DND-41 (cell line): ENCODE data around the gene PRSS38.

Experiments
- ATAC-seq: fragments of 200-7000 bp; cut with Tn5 transposase; 3 replicates; pipeline ENCODE4 v1.9.1; 2021; ENCODE audit warnings: low read depth; ENCODE audit not compliant: insufficient read depth
- DNase-seq: peaks from one replicate; pipeline ENCODE4 v3.0.0-alpha.2; 2020
- H2AFZ ChIP-seq: 2 replicates; pipeline ENCODE4 v1.6.0; 2012; ENCODE audit warnings: low read depth, low read length
- H3K27ac ChIP-seq: 2 replicates; pipeline ENCODE4 v1.5.1; 2012; ENCODE audit warnings: low read length, inconsistent platforms
- H3K27me3 ChIP-seq: fragments of 200-600 bp; sonication (generic); 2 replicates; pipeline ENCODE4 v1.6.0; 2012; ENCODE audit warnings: low read length, mild to moderate bottlenecking, inconsistent platforms; ENCODE audit not compliant: insufficient read depth, poor library complexity
- H3K36me3 ChIP-seq: 2 replicates; pipeline ENCODE4 v1.5.1; 2012; ENCODE audit warnings: low read length, inconsistent platforms; ENCODE audit not compliant: insufficient read depth
- H3K4me1 ChIP-seq: 2 replicates; pipeline ENCODE4 v1.5.1; 2012; ENCODE audit warnings: mild to moderate bottlenecking, low read length; ENCODE audit not compliant: insufficient read depth
- H3K4me2 ChIP-seq: 2 replicates; pipeline ENCODE4 v1.6.0; 2012; ENCODE audit warnings: mild to moderate bottlenecking, moderate library complexity, low read length, inconsistent platforms; ENCODE audit not compliant: insufficient read depth
- H3K4me3 ChIP-seq, 2 experiments: fragments of 200-600 bp in 1 of 2; shearing (Covaris generic) in 1 of 2; 2 replicates each; pipeline ENCODE4 v1.5.1; 2012 to 2016; ENCODE audit warnings: inconsistent platforms in 2 of 2, low read length in 2 of 2, mild to moderate bottlenecking in 2 of 2, low read depth in 1 of 2, moderate library complexity in 1 of 2
- H3K79me2 ChIP-seq: 2 replicates; pipeline ENCODE4 v1.6.0; 2012; ENCODE audit warnings: low read length, inconsistent platforms; ENCODE audit not compliant: insufficient read depth
- H3K9ac ChIP-seq: 2 replicates; pipeline ENCODE4 v1.6.0; 2012; ENCODE audit warnings: low read depth, mild to moderate bottlenecking, inconsistent platforms, low read length, moderate library complexity
- H3K9me3 ChIP-seq: 2 replicates; pipeline ENCODE4 v1.5.1; 2012; ENCODE audit warnings: low read length, moderate library complexity, mild to moderate bottlenecking, inconsistent platforms; ENCODE audit not compliant: insufficient read depth, severe bottlenecking
- H4K20me1 ChIP-seq: 2 replicates; pipeline ENCODE4 v1.6.0; 2012; ENCODE audit warnings: low read length; ENCODE audit not compliant: insufficient read depth
- EZH2 ChIP-seq: IDR thresholded peaks from 3 replicates; pipeline ENCODE4 v1.6.1; 2012; ENCODE audit warnings: borderline replicate concordance, low read depth, mild to moderate bottlenecking, moderate library complexity, low read length, inconsistent platforms; ENCODE audit not compliant: severe bottlenecking
- TF ChIP-seq, protein P1 (sequence below): IDR thresholded peaks from 2 replicates; pipeline ENCODE4 v1.5.1; 2012; ENCODE audit warnings: borderline replicate concordance, low read length, moderate library complexity, mild to moderate bottlenecking; ENCODE audit not compliant: poor library complexity, severe bottlenecking; ENCODE audit errors: extremely low read depth

Gene PRSS38

DNA sequence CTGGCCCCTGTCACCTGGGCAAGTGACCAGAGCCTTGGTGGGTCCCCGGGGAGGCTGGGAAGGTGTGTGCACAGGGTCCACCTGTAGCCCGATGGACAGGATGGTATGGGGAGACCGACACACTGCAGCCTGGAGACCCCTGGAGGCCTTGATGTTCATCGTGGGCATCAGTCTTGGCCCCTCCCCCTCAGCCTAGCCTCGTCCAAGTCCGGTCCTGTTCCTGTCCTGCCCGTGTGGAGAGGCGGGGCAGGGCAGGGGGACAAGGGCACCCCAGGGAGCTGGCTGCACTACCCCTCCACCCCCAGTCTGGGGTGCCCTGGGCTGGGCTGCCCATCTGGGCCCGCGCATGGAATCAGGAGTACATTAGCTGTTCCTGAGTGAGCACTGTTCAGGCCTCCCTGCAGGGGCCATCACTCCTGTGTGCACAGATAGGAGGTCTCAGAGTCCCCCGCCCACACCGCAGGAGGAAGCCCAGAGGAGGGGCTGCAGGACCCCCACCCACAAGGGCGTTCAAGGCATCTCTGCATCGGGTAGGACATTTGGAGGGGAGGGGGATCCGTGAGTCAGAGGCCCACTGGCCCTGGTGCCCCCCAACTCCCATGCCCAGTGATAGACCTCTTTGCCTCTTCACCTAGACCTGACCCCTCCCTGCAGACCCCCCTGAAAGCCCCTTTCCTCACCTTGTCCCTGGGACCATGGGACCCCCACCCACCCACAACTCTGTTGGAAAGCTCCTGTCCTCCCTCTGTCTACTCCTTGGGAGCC lies 69.1 kb downstream of the PRSS38 start:
- no peak overlapping the region for H3K27ac ChIP-seq
- H3K36me3 ChIP-seq = no peaks in the 10 kb centered on the region
- no peak for ATAC-seq
- no peak overlapping the region for H3K4me2 ChIP-seq
- no peaks in the 10 kb centered on the region for H3K9me3 ChIP-seq
- H3K79me2 ChIP-seq = no peaks in the 10 kb centered on the region
- TF ChIP-seq, protein P1, sequence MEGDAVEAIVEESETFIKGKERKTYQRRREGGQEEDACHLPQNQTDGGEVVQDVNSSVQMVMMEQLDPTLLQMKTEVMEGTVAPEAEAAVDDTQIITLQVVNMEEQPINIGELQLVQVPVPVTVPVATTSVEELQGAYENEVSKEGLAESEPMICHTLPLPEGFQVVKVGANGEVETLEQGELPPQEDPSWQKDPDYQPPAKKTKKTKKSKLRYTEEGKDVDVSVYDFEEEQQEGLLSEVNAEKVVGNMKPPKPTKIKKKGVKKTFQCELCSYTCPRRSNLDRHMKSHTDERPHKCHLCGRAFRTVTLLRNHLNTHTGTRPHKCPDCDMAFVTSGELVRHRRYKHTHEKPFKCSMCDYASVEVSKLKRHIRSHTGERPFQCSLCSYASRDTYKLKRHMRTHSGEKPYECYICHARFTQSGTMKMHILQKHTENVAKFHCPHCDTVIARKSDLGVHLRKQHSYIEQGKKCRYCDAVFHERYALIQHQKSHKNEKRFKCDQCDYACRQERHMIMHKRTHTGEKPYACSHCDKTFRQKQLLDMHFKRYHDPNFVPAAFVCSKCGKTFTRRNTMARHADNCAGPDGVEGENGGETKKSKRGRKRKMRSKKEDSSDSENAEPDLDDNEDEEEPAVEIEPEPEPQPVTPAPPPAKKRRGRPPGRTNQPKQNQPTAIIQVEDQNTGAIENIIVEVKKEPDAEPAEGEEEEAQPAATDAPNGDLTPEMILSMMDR = no peak
- no peak for TF ChIP-seq EZH2
- no peak for DNase-seq
- no peak overlapping the region for H3K9ac ChIP-seq
- H3K27me3 ChIP-seq = no peaks in the 10 kb centered on the region
- peaks cover 4% of the 10 kb centered on the region; the same call in 1 of the 2 replicates for H4K20me1 ChIP-seq
- no peak overlapping the region for H2AFZ ChIP-seq
- no peak overlapping the region for H3K4me3 ChIP-seq
- no peaks in the 10 kb centered on the region for H3K4me1 ChIP-seq

DNA sequence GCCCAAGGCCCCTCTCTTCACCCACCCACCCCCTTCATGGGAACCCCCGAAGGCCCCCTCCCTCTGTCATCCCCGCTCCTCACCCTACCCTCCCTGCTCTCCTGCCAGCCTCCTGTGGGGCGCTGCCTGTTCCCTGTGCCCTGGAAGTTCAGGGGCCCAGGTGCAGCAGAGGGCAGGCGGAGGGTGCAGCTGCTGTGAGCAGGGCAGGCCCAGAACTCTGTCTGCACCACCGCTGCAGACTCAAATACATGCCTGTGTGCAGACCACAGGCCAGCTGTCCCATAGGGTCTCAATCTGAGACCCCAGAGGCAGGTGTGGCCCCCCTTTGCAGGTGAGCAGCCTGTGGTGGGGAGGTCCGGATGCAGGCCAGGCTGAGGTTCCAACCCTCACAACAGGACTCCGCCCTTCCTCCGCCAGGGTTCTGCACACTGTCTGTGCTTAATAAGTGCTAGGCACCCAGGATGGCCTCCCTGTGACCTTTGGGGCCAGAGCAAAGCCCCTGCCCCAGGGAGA lies 69.7 kb downstream of the PRSS38 start:
- H3K4me1 ChIP-seq = no peaks in the 10 kb centered on the region
- TF ChIP-seq EZH2 = no peak
- TF ChIP-seq, protein P1 = no peak
- H3K79me2 ChIP-seq = no peaks in the 10 kb centered on the region
- H3K9ac ChIP-seq = no peak overlapping the region
- H2AFZ ChIP-seq = no peak overlapping the region
- no peaks in the 10 kb centered on the region for H3K9me3 ChIP-seq
- peaks cover 4% of the 10 kb centered on the region; the same call in 1 of the 2 replicates for H4K20me1 ChIP-seq
- no peak overlapping the region for H3K27ac ChIP-seq
- ATAC-seq (no peak), DNase-seq (peak; percentile 5)
- no peaks in the 10 kb centered on the region for H3K27me3 ChIP-seq
- H3K4me2 ChIP-seq = no peak overlapping the region
- H3K4me3 ChIP-seq = no peak overlapping the region
- H3K36me3 ChIP-seq = no peaks in the 10 kb centered on the region

DNA sequence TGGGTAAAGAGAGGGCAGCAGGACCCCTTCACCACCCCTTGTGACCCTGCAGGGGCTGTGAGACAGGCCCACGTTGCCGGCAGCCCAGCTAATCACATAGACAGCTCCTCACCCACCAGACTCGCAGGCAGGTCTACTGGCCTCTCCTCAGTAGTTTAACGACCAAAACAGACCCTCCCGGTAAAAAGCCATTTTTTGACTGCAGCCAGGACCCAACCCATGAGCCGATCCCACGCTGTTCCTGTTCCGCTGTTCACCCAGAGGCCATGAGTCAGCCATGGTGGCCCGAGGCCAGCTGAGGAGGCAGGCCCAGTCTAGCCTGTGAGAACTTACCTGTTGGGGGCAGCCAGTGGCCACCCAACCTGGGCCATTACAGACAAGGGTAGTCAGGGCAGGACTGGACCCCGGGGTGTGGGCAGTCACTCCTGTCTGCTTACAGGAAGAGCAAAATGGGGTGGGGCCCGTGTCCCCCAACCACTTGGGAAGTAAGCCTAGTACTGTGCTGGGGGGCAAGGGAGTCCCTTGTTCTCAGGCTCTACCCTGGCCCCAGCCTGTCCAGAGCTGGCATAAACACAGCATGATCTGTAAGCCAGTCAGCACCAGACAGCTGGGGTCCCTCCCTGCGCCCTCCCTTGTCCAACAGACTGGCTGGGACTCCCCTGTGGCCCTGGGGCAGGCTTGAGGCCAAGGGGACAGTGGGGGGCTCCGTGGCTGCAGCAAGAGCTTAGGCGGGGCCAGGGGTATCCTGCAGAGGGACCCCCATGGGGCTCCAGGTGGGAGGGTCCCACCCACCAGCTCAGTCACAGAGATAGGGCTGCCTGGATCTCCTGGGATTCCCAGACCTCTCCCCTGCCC lies 70.4 kb downstream of the PRSS38 start:
- ATAC-seq = no peak
- Histone ChIP-seq H3K4me2 (no peak overlapping the region), H3K79me2 (no peaks in the 10 kb centered on the region), H3K27me3 (no peaks in the 10 kb centered on the region), H3K9ac (no peak overlapping the region), H3K4me1 (no peaks in the 10 kb centered on the region), H4K20me1 (peaks cover 4% of the 10 kb centered on the region; the same call in 1 of the 2 replicates), H3K27ac (no peak overlapping the region), H3K36me3 (no peaks in the 10 kb centered on the region), H3K9me3 (no peaks in the 10 kb centered on the region), H2AFZ (no peak overlapping the region), H3K4me3 (no peak overlapping the region)
- DNase-seq = peak; percentile 3
- TF ChIP-seq, protein P1 = no peak
- no peak for TF ChIP-seq EZH2
